Nephron (organoid): ENCODE measurements around the gene JMJD1C.

Source experiments
- H3K27ac Mint-ChIP-seq, 3 experiments: 2 replicates each; pipeline ENCODE4 v1.8.0; 2020; ENCODE audit warnings: mixed read lengths in 3 of 3, mild to moderate bottlenecking in 2 of 3, moderate library complexity in 1 of 3
- H3K27me3 Mint-ChIP-seq: 2 replicates; pipeline ENCODE4 v1.8.0; 2021; ENCODE audit warnings: low read depth, mild to moderate bottlenecking, moderate library complexity, mixed read lengths
- H3K36me3 Mint-ChIP-seq: 2 replicates; pipeline ENCODE4 v1.8.0; 2020; ENCODE audit warnings: low read depth, mixed read lengths
- H3K4me1 Mint-ChIP-seq: 2 replicates; pipeline ENCODE4 v1.8.0; 2020; ENCODE audit warnings: mixed read lengths
- H3K4me3 Mint-ChIP-seq, 3 experiments: 2 replicates each; pipeline ENCODE4 v1.8.0; 2020; ENCODE audit warnings: mild to moderate bottlenecking in 3 of 3, mixed read lengths in 3 of 3, moderate library complexity in 2 of 3
- H3K9me3 Mint-ChIP-seq: 2 replicates; pipeline ENCODE4 v1.8.0; 2020; ENCODE audit warnings: mixed read lengths
- CTCF ChIP-seq, 3 experiments: fragments of 200-600 bp; sonication (generic); IDR thresholded peaks; one replicate each; pipeline ENCODE4 v1.5.0; 2021; ENCODE audit warnings: antibody characterized with exemption in 3 of 3; ENCODE audit not compliant: unreplicated experiment in 3 of 3

JMJD1C gene

GRCh38 chr10:63200431-63200830, 265.3 kb downstream of the JMJD1C start:
- Mint-ChIP-seq H3K4me3 (no peak overlapping the region), H3K27ac (peak overlapping the region; percentile 25 to 76 (median 55)), H3K4me1 (peaks cover 50% of the 10 kb centered on the region), H3K9me3 (no peaks in the 10 kb centered on the region), H3K36me3 (peaks cover 67% of the 10 kb centered on the region), H3K27me3 (no peaks in the 10 kb centered on the region)
- no peak for TF ChIP-seq CTCF (IDR thresholded peaks at IDR 0.05; ENCODE audit: unreplicated experiment in 3 of 3)

GRCh38 chr10:63199716-63200115, 266.1 kb downstream of the JMJD1C start:
- H3K27me3 Mint-ChIP-seq: no peaks in the 10 kb centered on the region
- H3K36me3 Mint-ChIP-seq: peaks cover 64% of the 10 kb centered on the region
- peak overlapping the region in 2 of 3 experiments; percentile 2 to 55 for H3K27ac Mint-ChIP-seq
- TF ChIP-seq CTCF (IDR thresholded peaks at IDR 0.05; ENCODE audit: unreplicated experiment in 3 of 3): no peak
- no peak overlapping the region for H3K4me3 Mint-ChIP-seq
- H3K9me3 Mint-ChIP-seq: no peaks in the 10 kb centered on the region
- H3K4me1 Mint-ChIP-seq: peaks cover 44% of the 10 kb centered on the region

GRCh38 chr10:63197344-63198092, 268.3 kb downstream of the JMJD1C start:
- no peaks in the 10 kb centered on the region for H3K27me3 Mint-ChIP-seq
- no peaks in the 10 kb centered on the region for H3K9me3 Mint-ChIP-seq
- H3K27ac Mint-ChIP-seq: peak overlapping the region; percentile 78 to 88 (median 82)
- peaks cover 73% of the 10 kb centered on the region for H3K36me3 Mint-ChIP-seq
- peaks cover 40% of the 10 kb centered on the region for H3K4me1 Mint-ChIP-seq
- H3K4me3 Mint-ChIP-seq: no peak overlapping the region
- no peak for TF ChIP-seq CTCF (IDR thresholded peaks at IDR 0.05; ENCODE audit: unreplicated experiment in 3 of 3)

GRCh38 chr10:63192826-63193225, 273.0 kb downstream of the JMJD1C start:
- no peaks in the 10 kb centered on the region for H3K9me3 Mint-ChIP-seq
- peaks cover 14% of the 10 kb centered on the region for H3K4me1 Mint-ChIP-seq
- H3K27me3 Mint-ChIP-seq: no peaks in the 10 kb centered on the region
- peaks cover 81% of the 10 kb centered on the region for H3K36me3 Mint-ChIP-seq
- TF ChIP-seq CTCF (IDR thresholded peaks at IDR 0.05; ENCODE audit: unreplicated experiment in 3 of 3): no peak
- peak overlapping the region in 2 of 3 experiments; percentile 30 to 68 for H3K27ac Mint-ChIP-seq
- H3K4me3 Mint-ChIP-seq: no peak overlapping the region

- H3K36me3 Mint-ChIP-seq: peaks cover 71% of the 10 kb centered on the region
- no peak overlapping the region for H3K27ac Mint-ChIP-seq
- peaks cover 20% of the 10 kb centered on the region for H3K4me1 Mint-ChIP-seq
- no peak for TF ChIP-seq CTCF (IDR thresholded peaks at IDR 0.05; ENCODE audit: unreplicated experiment in 3 of 3)
- H3K27me3 Mint-ChIP-seq: no peaks in the 10 kb centered on the region
- H3K9me3 Mint-ChIP-seq: no peaks in the 10 kb centered on the region
- H3K4me3 Mint-ChIP-seq: no peak overlapping the region
Measured at GRCh38 chr10:63175534-63175933, 290.2 kb downstream of the JMJD1C start.
